Measurements from ENCODE around the gene MSANTD1.

DNA sequence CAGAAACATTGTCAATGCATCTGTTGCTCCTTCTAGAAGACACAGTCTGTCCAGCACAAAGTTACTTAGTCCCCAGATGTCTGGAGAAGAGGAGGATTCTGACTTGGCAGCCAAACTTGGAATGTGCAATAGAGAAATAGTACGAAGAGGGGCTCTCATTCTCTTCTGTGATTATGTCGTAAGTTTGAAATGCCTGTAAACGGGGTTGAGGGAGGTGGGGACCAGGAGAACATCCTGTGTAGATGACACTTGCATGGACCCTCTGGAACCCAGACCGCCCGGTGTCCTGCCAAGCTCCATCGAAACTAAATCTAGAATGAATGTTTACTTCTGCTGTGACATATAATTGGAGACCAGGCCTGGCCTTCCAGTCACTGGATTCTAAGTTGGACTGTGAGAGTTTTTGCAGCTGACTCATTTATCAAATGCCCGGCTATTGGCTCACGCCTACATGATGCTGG is 45.0 kb upstream of the MSANTD1 start:
- TF ChIP-seq SUZ12 (IDR thresholded peaks at IDR 0.05; ENCODE audit: extremely low read depth, insufficient read depth, insufficient read length) (no peak), YY1 (IDR thresholded peaks at IDR 0.05; ENCODE audit: insufficient read depth, insufficient read length) (no peak), ZNF274 (IDR thresholded peaks at IDR 0.05; ENCODE audit: low read depth, low read length) (no peak)
